ENCODE results near the gene CASKIN1. TPM values are rescaled to one million over a fixed set of nuclear protein-coding genes. Genes with fewer than 3 reads are reported as not detected.

Gene CASKIN1
- total RNA-seq, 1 experiment from 2014 or later = 7.9 TPM

- no peak overlapping the region for H3K18ac ChIP-seq (ENCODE audit: insufficient read length, low read depth, low read length)
- H3K4me1 Mint-ChIP-seq = no peaks in the 10 kb centered on the region
- no peak overlapping the region for H2AFZ ChIP-seq (ENCODE audit: low read length)
- no peak overlapping the region; a peak in 1 of 5 replicates for H3K4me3 Mint-ChIP-seq
- H4K91ac ChIP-seq (ENCODE audit: insufficient read length, low read depth, low read length) = no peak overlapping the region
- H2BK12ac ChIP-seq (ENCODE audit: insufficient read length, low read depth, low read length) = no peak overlapping the region
- H3K27me3 Mint-ChIP-seq (ENCODE audit: low read depth) = no peaks in the 10 kb centered on the region
- no peaks in the 10 kb centered on the region for H3K9me3 Mint-ChIP-seq
- no peak overlapping the region for H3K27ac Mint-ChIP-seq
- H3K79me2 ChIP-seq (ENCODE audit: insufficient read depth, low read length) = no peaks in the 10 kb centered on the region
- no peak overlapping the region for H4K8ac ChIP-seq (replicated peaks; ENCODE audit: insufficient read length, low read depth, low read length)
- no peak overlapping the region for H3K14ac ChIP-seq (ENCODE audit: insufficient read depth, low read length)
- H3K23me2 ChIP-seq (ENCODE audit: insufficient read length, low read depth, low read length, poor library complexity, severe bottlenecking) = peaks cover 4% of the 10 kb centered on the region
- H4K5ac ChIP-seq (ENCODE audit: insufficient read length, low read depth, low read length) = no peak overlapping the region
- peaks cover 2% of the 10 kb centered on the region for H4K20me1 ChIP-seq (ENCODE audit: control insufficient read depth, insufficient read depth, insufficient read length)
- no peak overlapping the region for H3K9ac ChIP-seq (ENCODE audit: extremely low read depth, insufficient read length, low read length)
- WGBS (ENCODE audit: extremely low coverage, insufficient read length, low lambda C conversion rate) = no CpG with 5 or more reads among the region's 4 CpGs
- no peak overlapping the region for H2BK5ac ChIP-seq (ENCODE audit: insufficient read length, low read length)
- H3K9me3 ChIP-seq (ENCODE audit: control insufficient read depth, low read depth, low read length) = no peaks in the 10 kb centered on the region
- no peak for TF ChIP-seq CTCF (conservative IDR thresholded peaks at IDR 0.05)
- H3K4me2 ChIP-seq (ENCODE audit: insufficient read depth, insufficient read length, low read length) = no peak overlapping the region
- H3K4ac ChIP-seq (ENCODE audit: low read depth, low read length) = no peak overlapping the region
- no peak overlapping the region for H3K27ac ChIP-seq (ENCODE audit: insufficient read length, low read depth, low read length)
- no peak overlapping the region for H3K23ac ChIP-seq (ENCODE audit: insufficient read length, low read depth, low read length)
- no peak overlapping the region for H3T11ph ChIP-seq (ENCODE audit: low read length)
- H3K27me3 ChIP-seq (ENCODE audit: insufficient read depth, low read length) = no peaks in the 10 kb centered on the region
- H3K79me1 ChIP-seq (ENCODE audit: insufficient read depth, low read depth, low read length, poor library complexity, severe bottlenecking) = no peaks in the 10 kb centered on the region
- DNase-seq = no peak
- no peaks in the 10 kb centered on the region for H3K4me1 ChIP-seq (ENCODE audit: insufficient read depth, low read length)
- no peak overlapping the region for H2BK15ac ChIP-seq (ENCODE audit: low read depth, low read length)
- no peak overlapping the region for H3K56ac ChIP-seq (ENCODE audit: insufficient read length, low read depth, low read length)
- H2BK120ac ChIP-seq (ENCODE audit: low read depth, low read length, poor library complexity, severe bottlenecking) = no peak overlapping the region
- H2BK20ac ChIP-seq (ENCODE audit: low read depth, low read length, poor library complexity, severe bottlenecking) = no peak overlapping the region
- H3K36me3 Mint-ChIP-seq (ENCODE audit: insufficient read depth in 1 of 3, low read depth in 3 of 3) = peaks cover 11 to 44% (median 41%) of the 10 kb centered on the region in 3 experiments
- no peak overlapping the region for H2AK5ac ChIP-seq (ENCODE audit: insufficient read length, low read length)
Measured at GRCh38 chr16:2173916-2174315, 22.5 kb downstream of the CASKIN1 start.

All from H9 (cell line).